CD14-positive monocyte (primary cell): ENCODE data around the gene CPLX4. TPM values are rescaled to one million over a fixed set of nuclear protein-coding genes. Genes with fewer than 3 reads are reported as not detected.

Experiments used
- DNase-seq, 3 donors: peaks; one replicate each; pipeline ENCODE4 v3.0.0-alpha.2; 2011 to 2022
- H2AFZ ChIP-seq: 2 replicates; pipeline ENCODE4 v1.6.0; 2012; ENCODE audit warnings: mild to moderate bottlenecking, low read depth, low read length, inconsistent platforms; ENCODE audit not compliant: insufficient read depth, poor library complexity, severe bottlenecking
- H3K27ac ChIP-seq, 2 donors: 1 replicate in 1 of 2; 2 replicates in 1 of 2; pipeline ENCODE4 v1.5.1; 2012 to 2013; ENCODE audit warnings: low read length in 2 of 2, control low read depth in 1 of 2, inconsistent platforms in 1 of 2, low read depth in 1 of 2, mild to moderate bottlenecking in 1 of 2
- H3K27me3 ChIP-seq, 2 donors: one replicate each; pipeline versions ENCODE4 v1.6.0 to v1.6.1; 2011 to 2013; ENCODE audit warnings: low read length in 2 of 2; ENCODE audit not compliant: control insufficient read depth in 2 of 2, insufficient read depth in 2 of 2
- H3K36me3 ChIP-seq, 2 donors: replicated peaks in 1 of 2; 1 replicate in 1 of 2; 2 replicates in 1 of 2; pipeline versions ENCODE4 v1.5.1 to v1.6.1; 2012 to 2013; ENCODE audit warnings: low read length in 2 of 2, control low read depth in 1 of 2, inconsistent platforms in 1 of 2, mild to moderate bottlenecking in 1 of 2; ENCODE audit not compliant: insufficient read depth in 2 of 2, control insufficient read depth in 1 of 2
- H3K4me1 ChIP-seq, 2 donors: 1 replicate in 1 of 2; 2 replicates in 1 of 2; pipeline versions ENCODE4 v1.5.1 to v1.6.1; 2012 to 2013; ENCODE audit warnings: low read length in 2 of 2, control low read depth in 1 of 2, inconsistent platforms in 1 of 2, mild to moderate bottlenecking in 1 of 2, moderate library complexity in 1 of 2; ENCODE audit not compliant: insufficient read depth in 2 of 2, control insufficient read depth in 1 of 2
- H3K4me2 ChIP-seq: replicated peaks from 2 replicates; pipeline ENCODE3; 2012; ENCODE audit warnings: low read length, moderate library complexity, mild to moderate bottlenecking; ENCODE audit not compliant: poor library complexity, severe bottlenecking; ENCODE audit errors: extremely low read depth
- H3K4me3 ChIP-seq, 3 experiments: fragments of 200-600 bp in 1 of 3; sonication (generic) in 1 of 3; replicated peaks in 1 of 3; 1 replicate in 2 of 3; 2 replicates in 1 of 3; pipeline ENCODE4 v1.5.1; 2011 to 2013; ENCODE audit warnings: low read length in 3 of 3, mild to moderate bottlenecking in 3 of 3, control low read depth in 2 of 3, low read depth in 2 of 3, inconsistent platforms in 1 of 3, moderate library complexity in 1 of 3
- H3K79me2 ChIP-seq: 2 replicates; pipeline ENCODE4 v1.6.0; 2012; ENCODE audit warnings: mild to moderate bottlenecking, control low read depth, inconsistent platforms, low read length, moderate library complexity; ENCODE audit not compliant: insufficient read depth
- H3K9ac ChIP-seq: 2 replicates; pipeline ENCODE4 v1.6.0; 2017; ENCODE audit warnings: low read length, mild to moderate bottlenecking; ENCODE audit not compliant: insufficient read depth, poor library complexity, severe bottlenecking
- H3K9me3 ChIP-seq, 2 donors: replicated peaks in 1 of 2; 1 replicate in 1 of 2; 2 replicates in 1 of 2; pipeline versions ENCODE4 v1.5.1 to v1.6.1; 2012 to 2013; ENCODE audit warnings: low read length in 2 of 2, control low read depth in 1 of 2; ENCODE audit not compliant: control insufficient read depth in 1 of 2, insufficient read depth in 1 of 2
- H4K20me1 ChIP-seq: 2 replicates; pipeline ENCODE4 v1.6.0; 2012; ENCODE audit warnings: mild to moderate bottlenecking, low read length, control low read depth, moderate library complexity; ENCODE audit not compliant: insufficient read depth
- H3K27ac Mint-ChIP-seq, 7 donors: one replicate each; pipeline ENCODE4 v1.8.0; 2020; ENCODE audit warnings: mild to moderate bottlenecking in 7 of 7, mixed read lengths in 7 of 7, moderate library complexity in 6 of 7, inconsistent platforms in 2 of 7
- H3K27me3 Mint-ChIP-seq, 3 donors: one replicate each; pipeline ENCODE4 v1.8.0; 2021 to 2022; ENCODE audit warnings: low read depth in 3 of 3, mild to moderate bottlenecking in 3 of 3, mixed read lengths in 3 of 3, moderate library complexity in 3 of 3, inconsistent platforms in 1 of 3
- H3K36me3 Mint-ChIP-seq, 2 donors: one replicate each; pipeline ENCODE4 v1.8.0; 2020; ENCODE audit warnings: mixed read lengths in 2 of 2, inconsistent platforms in 1 of 2, mild to moderate bottlenecking in 1 of 2
- H3K4me1 Mint-ChIP-seq: one replicate; pipeline ENCODE4 v1.8.0; 2020; ENCODE audit warnings: mild to moderate bottlenecking, mixed read lengths
- H3K4me3 Mint-ChIP-seq, 2 donors: one replicate each; pipeline ENCODE4 v1.8.0; 2020; ENCODE audit warnings: mild to moderate bottlenecking in 2 of 2, mixed read lengths in 2 of 2, moderate library complexity in 1 of 2
- H3K9me3 Mint-ChIP-seq, 7 donors: one replicate each; pipeline ENCODE4 v1.8.0; 2020 to 2022; ENCODE audit warnings: mixed read lengths in 7 of 7, mild to moderate bottlenecking in 6 of 7, moderate library complexity in 6 of 7, inconsistent platforms in 2 of 7
- CTCF ChIP-seq: fragments of 200-600 bp; IDR thresholded peaks from one replicate; pipeline ENCODE4 v1.8.0; 2022; ENCODE audit warnings: antibody characterized with exemption, mild to moderate bottlenecking
- whole genome bisulfite sequencing: methylation state at CpG from one replicate; pipeline ENCODE4 v1.1.5; 2013; ENCODE audit warnings: missing lambda C conversion rate; ENCODE audit not compliant: insufficient coverage; 5-methylcytosine and 5-hydroxymethylcytosine counted together
- intact Hi-C, 2 donors: fragments of 100-400 bp; cut with micrococcal nuclease; formaldehyde crosslinking; loops; one replicate each; pipeline versions ENCODE4 v1.15.0 to v1.15.1; 2023
- polyA plus RNA-seq, 3 donors: library from polyadenylated mRNA; depleted of rRNA in 1 of 3; unstranded in 2 of 3; stranded (reverse) in 1 of 3; fragments of 300-500 nt in 2 of 3; fragments of >200 nt in 1 of 3; fragmentation: Illumina TruSeq in 2 of 3; gene quantifications; 1 replicate in 2 of 3; 2 replicates in 1 of 3; pipeline ENCODE4 v1.2.3, GENCODE V29; 2012 to 2021

CPLX4 gene
- polyA plus RNA-seq, 3 donors = not detected

GRCh38 chr18:59301929-59302328 lies 16.5 kb downstream of the CPLX4 start:
- no peaks in the 10 kb centered on the region for H3K27me3 ChIP-seq
- H3K27ac Mint-ChIP-seq = no peak overlapping the region
- TF ChIP-seq CTCF = no peak
- no peak overlapping the region for H3K4me2 ChIP-seq
- no peaks in the 10 kb centered on the region for H3K4me1 ChIP-seq
- no peak overlapping the region for H2AFZ ChIP-seq
- H3K36me3 Mint-ChIP-seq = no peaks in the 10 kb centered on the region
- intact Hi-C loops = no loop called here
- H3K79me2 ChIP-seq = no peaks in the 10 kb centered on the region
- no peaks in the 10 kb centered on the region for H3K36me3 ChIP-seq
- peaks cover 6 to 14% (median 9%) of the 10 kb centered on the region in 3 donors for H3K27me3 Mint-ChIP-seq
- H3K4me1 Mint-ChIP-seq = no peaks in the 10 kb centered on the region
- no peaks in the 10 kb centered on the region for H4K20me1 ChIP-seq
- no peak overlapping the region for H3K9ac ChIP-seq
- H3K4me3 ChIP-seq = no peak overlapping the region
- no peaks in the 10 kb centered on the region for H3K9me3 ChIP-seq
- no peak overlapping the region for H3K27ac ChIP-seq
- H3K9me3 Mint-ChIP-seq = no peaks in the 10 kb centered on the region
- DNase-seq = no peak
- no peak overlapping the region for H3K4me3 Mint-ChIP-seq
- WGBS = 80% methylated on average over 4 of the region's 4 CpGs

- Mint-ChIP-seq H3K9me3 (no peaks in the 10 kb centered on the region), H3K36me3 (no peaks in the 10 kb centered on the region), H3K27ac (no peak overlapping the region), H3K4me1 (no peaks in the 10 kb centered on the region), H3K4me3 (no peak overlapping the region), H3K27me3 (peaks cover 3 to 13% (median 7%) of the 10 kb centered on the region in 3 donors)
- H2AFZ ChIP-seq = no peak overlapping the region
- H3K27me3 ChIP-seq = no peaks in the 10 kb centered on the region
- H3K9me3 ChIP-seq = no peaks in the 10 kb centered on the region
- no peak for TF ChIP-seq CTCF
- intact Hi-C loops = no loop called here
- no peaks in the 10 kb centered on the region for H3K4me1 ChIP-seq
- H3K9ac ChIP-seq = no peak overlapping the region
- H3K4me2 ChIP-seq = no peak overlapping the region
- no peak overlapping the region for H3K27ac ChIP-seq
- no peaks in the 10 kb centered on the region for H4K20me1 ChIP-seq
- WGBS = 88% methylated on average over 1 of the region's 3 CpGs
- DNase-seq = no peak
- H3K79me2 ChIP-seq = no peaks in the 10 kb centered on the region
- H3K4me3 ChIP-seq = no peak overlapping the region
- H3K36me3 ChIP-seq = no peaks in the 10 kb centered on the region
Measured at GRCh38 chr18:59300676-59301285, 17.7 kb downstream of the CPLX4 start.
